ENCODE measurements around the gene MITF. TPM values are rescaled to one million over a fixed set of nuclear protein-coding genes. Genes with fewer than 3 reads are reported as not detected.

MITF gene
- total and polyA plus RNA-seq, 2 donors (not counting 1 experiment from before 2014, with no cell fraction given), result 0.10 TPM; not detected in 1

DNA sequence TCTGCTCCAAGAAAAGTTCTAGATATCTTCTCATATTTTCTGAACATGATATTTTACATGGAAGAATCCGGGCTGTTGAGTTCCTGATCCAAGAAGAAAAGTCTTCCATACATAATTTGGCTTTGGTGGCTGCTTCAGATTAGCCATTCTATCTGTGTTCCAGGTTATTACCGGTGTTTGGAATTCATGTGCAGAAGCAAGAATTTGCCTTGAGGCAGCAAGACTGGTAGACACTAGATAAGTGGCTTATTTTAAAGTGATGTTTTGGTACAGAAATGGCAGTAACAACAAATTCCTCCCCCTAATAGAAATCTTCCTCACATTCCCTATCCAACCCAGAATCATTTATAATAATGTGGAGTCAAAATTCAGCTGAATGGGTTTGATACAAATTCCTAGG, 29.2 kb downstream of the MITF start:
- H3K4me2 ChIP-seq (replicated peaks; ENCODE audit: low read depth, low read length, poor library complexity, severe bottlenecking), result no peak overlapping the region
- CTCF ChIA-PET, result no interaction called here

DNA sequence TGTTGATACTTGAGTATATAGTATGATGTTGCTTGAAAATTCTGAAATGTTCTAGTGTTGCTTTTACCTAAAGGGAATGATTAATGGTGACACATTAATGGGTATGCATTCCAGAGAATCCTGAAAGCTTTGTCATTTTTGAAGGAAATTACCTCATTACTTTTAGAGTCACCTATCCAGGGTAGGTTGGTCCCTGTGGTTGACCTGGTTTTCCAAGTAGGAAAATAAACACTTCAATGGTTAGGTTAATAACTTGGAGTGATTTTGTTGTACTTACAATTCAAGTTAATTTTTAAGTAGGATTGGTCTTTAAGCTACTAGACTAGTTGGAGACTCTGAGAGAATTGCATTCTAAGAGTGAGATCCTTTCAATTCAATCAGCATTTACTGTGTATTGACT, 31.0 kb downstream of the MITF start:
- Histone ChIP-seq H4K20me1 (ENCODE audit: control insufficient read depth, insufficient read depth, low read length, poor library complexity, severe bottlenecking) (no peaks in the 10 kb centered on the region), H3K27ac (ENCODE audit: low read length in 2 of 2) (no peak overlapping the region), H3K36me3 (replicated peaks in 1 of 2; ENCODE audit: control extremely low read depth in 1 of 2, control insufficient read depth in 1 of 2, extremely low read depth in 1 of 2, insufficient read depth in 2 of 2, low read length in 1 of 2) (no peaks in the 10 kb centered on the region), H3K9me3 (ENCODE audit: control extremely low read depth in 1 of 3, control insufficient read depth in 2 of 3, insufficient read depth in 1 of 3, low read length in 2 of 3) (no peaks in the 10 kb centered on the region), H3K4me1 (ENCODE audit: control insufficient read depth in 2 of 2, insufficient read depth in 2 of 2, low read length in 2 of 2) (no peaks in the 10 kb centered on the region), H2AFZ (ENCODE audit: insufficient read depth, low read depth, low read length, poor library complexity, severe bottlenecking) (no peak overlapping the region), H3K9ac (ENCODE audit: low read length) (no peak overlapping the region), H3K4me2 (replicated peaks; ENCODE audit: low read depth, low read length, poor library complexity, severe bottlenecking) (no peak overlapping the region), H3K27me3 (replicated peaks in 1 of 4; ENCODE audit: control extremely low read depth in 1 of 4, control insufficient read depth in 3 of 4, insufficient read depth in 4 of 4, low read length in 3 of 4) (no peaks in the 10 kb centered on the region), H3K79me2 (ENCODE audit: control insufficient read depth, insufficient read depth, low read length) (no peaks in the 10 kb centered on the region), H3K4me3 (ENCODE audit: control extremely low read depth in 1 of 5, extremely low read depth in 1 of 5, insufficient read depth in 1 of 5, low read depth in 2 of 5, low read length in 4 of 5) (no peak overlapping the region)
- Mint-ChIP-seq H3K27ac (no peak overlapping the region), H3K4me1 (no peaks in the 10 kb centered on the region), H3K27me3 (no peaks in the 10 kb centered on the region), H3K4me3 (no peak overlapping the region), H3K9me3 (ENCODE audit: insufficient read depth) (no peaks in the 10 kb centered on the region)
- no peak for ATAC-seq (ENCODE audit: low read depth)
- POLR2A ChIA-PET, result no interaction called here
- intact Hi-C loops (cut with micrococcal nuclease), result no loop called here
- CTCF ChIA-PET, result no interaction called here
- TF ChIP-seq, protein P1, sequence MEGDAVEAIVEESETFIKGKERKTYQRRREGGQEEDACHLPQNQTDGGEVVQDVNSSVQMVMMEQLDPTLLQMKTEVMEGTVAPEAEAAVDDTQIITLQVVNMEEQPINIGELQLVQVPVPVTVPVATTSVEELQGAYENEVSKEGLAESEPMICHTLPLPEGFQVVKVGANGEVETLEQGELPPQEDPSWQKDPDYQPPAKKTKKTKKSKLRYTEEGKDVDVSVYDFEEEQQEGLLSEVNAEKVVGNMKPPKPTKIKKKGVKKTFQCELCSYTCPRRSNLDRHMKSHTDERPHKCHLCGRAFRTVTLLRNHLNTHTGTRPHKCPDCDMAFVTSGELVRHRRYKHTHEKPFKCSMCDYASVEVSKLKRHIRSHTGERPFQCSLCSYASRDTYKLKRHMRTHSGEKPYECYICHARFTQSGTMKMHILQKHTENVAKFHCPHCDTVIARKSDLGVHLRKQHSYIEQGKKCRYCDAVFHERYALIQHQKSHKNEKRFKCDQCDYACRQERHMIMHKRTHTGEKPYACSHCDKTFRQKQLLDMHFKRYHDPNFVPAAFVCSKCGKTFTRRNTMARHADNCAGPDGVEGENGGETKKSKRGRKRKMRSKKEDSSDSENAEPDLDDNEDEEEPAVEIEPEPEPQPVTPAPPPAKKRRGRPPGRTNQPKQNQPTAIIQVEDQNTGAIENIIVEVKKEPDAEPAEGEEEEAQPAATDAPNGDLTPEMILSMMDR (IDR thresholded peaks at IDR 0.05), result no peak
- TF ChIP-seq EZH2 (IDR thresholded peaks at IDR 0.05; ENCODE audit: borderline replicate concordance, insufficient read depth, low read depth, low read length, poor library complexity, severe bottlenecking), result no peak
- no peak for DNase-seq

More for the DNA sequence above, 29.2 kb downstream of the MITF start:
- DNase-seq, result no peak
- no peaks in the 10 kb centered on the region for H3K4me1 Mint-ChIP-seq
- TF ChIP-seq, protein P1 (IDR thresholded peaks at IDR 0.05), result no peak
- no peak for TF ChIP-seq EZH2 (IDR thresholded peaks at IDR 0.05; ENCODE audit: borderline replicate concordance, insufficient read depth, low read depth, low read length, poor library complexity, severe bottlenecking)
- Histone ChIP-seq H3K4me3 (ENCODE audit: control extremely low read depth in 1 of 5, extremely low read depth in 1 of 5, insufficient read depth in 1 of 5, low read depth in 2 of 5, low read length in 4 of 5) (no peak overlapping the region), H3K9me3 (ENCODE audit: control extremely low read depth in 1 of 3, control insufficient read depth in 2 of 3, insufficient read depth in 1 of 3, low read length in 2 of 3) (no peaks in the 10 kb centered on the region), H3K27ac (ENCODE audit: low read length in 2 of 2) (no peak overlapping the region), H3K27me3 (replicated peaks in 1 of 4; ENCODE audit: control extremely low read depth in 1 of 4, control insufficient read depth in 3 of 4, insufficient read depth in 4 of 4, low read length in 3 of 4) (no peaks in the 10 kb centered on the region), H4K20me1 (ENCODE audit: control insufficient read depth, insufficient read depth, low read length, poor library complexity, severe bottlenecking) (no peaks in the 10 kb centered on the region), H3K36me3 (replicated peaks in 1 of 2; ENCODE audit: control extremely low read depth in 1 of 2, control insufficient read depth in 1 of 2, extremely low read depth in 1 of 2, insufficient read depth in 2 of 2, low read length in 1 of 2) (no peaks in the 10 kb centered on the region), H3K79me2 (ENCODE audit: control insufficient read depth, insufficient read depth, low read length) (no peaks in the 10 kb centered on the region), H3K9ac (ENCODE audit: low read length) (no peak overlapping the region), H2AFZ (ENCODE audit: insufficient read depth, low read depth, low read length, poor library complexity, severe bottlenecking) (no peak overlapping the region), H3K4me1 (ENCODE audit: control insufficient read depth in 2 of 2, insufficient read depth in 2 of 2, low read length in 2 of 2) (no peaks in the 10 kb centered on the region)
- H3K27me3 Mint-ChIP-seq, result no peaks in the 10 kb centered on the region
- intact Hi-C loops (cut with micrococcal nuclease), result no loop called here
- no peaks in the 10 kb centered on the region for H3K9me3 Mint-ChIP-seq (ENCODE audit: insufficient read depth)
- no peak for ATAC-seq (ENCODE audit: low read depth)
- WGBS (ENCODE audit: insufficient coverage), result no CpG with 5 or more reads among the region's 2 CpGs
- POLR2A ChIA-PET, result no interaction called here
- no peak overlapping the region for H3K4me3 Mint-ChIP-seq
- H3K27ac Mint-ChIP-seq, result no peak overlapping the region
